ENCODE measurements around the gene PPP3CB. TPM values are rescaled to one million over a fixed set of nuclear protein-coding genes. Genes with fewer than 3 reads are reported as not detected.

Gene PPP3CB
- total RNA-seq, 4 donors from 2014 or later: 62.2 to 99.5 (median 77.8) TPM

DNA sequence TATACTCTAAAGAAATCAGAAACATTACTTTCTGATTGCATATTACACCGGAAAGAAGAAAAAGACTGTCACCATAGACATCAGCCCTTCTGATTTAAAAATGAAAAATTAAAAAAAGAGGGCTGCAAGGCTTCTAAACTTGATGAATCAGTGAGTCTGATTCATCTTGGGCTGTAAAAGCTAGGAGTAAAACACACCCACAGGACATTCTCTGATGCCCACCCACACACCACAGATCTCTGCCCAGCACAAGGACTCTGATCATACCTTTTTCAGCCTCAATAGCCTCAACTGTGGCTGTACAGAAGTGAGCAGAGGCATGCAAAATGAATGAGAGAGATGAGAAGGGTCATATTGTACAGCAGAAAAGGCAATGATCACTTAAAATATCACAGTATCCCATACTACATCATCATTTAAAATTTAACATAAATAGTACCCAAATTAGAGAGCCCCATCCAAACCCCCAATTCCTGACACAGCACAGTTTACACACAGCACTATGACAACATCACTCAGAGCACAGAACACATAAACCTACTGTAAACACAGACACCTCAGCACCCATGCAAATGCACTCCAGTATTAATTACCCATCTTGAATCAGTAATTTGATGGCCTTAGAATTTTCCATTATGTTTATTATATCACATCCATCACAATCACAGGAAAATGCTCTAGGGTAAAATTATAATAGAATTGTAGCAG is 56.1 kb downstream of the PPP3CB start:
- TF ChIP-seq, protein P1, sequence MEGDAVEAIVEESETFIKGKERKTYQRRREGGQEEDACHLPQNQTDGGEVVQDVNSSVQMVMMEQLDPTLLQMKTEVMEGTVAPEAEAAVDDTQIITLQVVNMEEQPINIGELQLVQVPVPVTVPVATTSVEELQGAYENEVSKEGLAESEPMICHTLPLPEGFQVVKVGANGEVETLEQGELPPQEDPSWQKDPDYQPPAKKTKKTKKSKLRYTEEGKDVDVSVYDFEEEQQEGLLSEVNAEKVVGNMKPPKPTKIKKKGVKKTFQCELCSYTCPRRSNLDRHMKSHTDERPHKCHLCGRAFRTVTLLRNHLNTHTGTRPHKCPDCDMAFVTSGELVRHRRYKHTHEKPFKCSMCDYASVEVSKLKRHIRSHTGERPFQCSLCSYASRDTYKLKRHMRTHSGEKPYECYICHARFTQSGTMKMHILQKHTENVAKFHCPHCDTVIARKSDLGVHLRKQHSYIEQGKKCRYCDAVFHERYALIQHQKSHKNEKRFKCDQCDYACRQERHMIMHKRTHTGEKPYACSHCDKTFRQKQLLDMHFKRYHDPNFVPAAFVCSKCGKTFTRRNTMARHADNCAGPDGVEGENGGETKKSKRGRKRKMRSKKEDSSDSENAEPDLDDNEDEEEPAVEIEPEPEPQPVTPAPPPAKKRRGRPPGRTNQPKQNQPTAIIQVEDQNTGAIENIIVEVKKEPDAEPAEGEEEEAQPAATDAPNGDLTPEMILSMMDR (IDR thresholded peaks at IDR 0.05; ENCODE audit: low read depth): no peak

GRCh38 chr10:73439055-73439454 is 56.8 kb downstream of the PPP3CB start:
- TF ChIP-seq, protein P1 (IDR thresholded peaks at IDR 0.05; ENCODE audit: low read depth): no peak

DNA sequence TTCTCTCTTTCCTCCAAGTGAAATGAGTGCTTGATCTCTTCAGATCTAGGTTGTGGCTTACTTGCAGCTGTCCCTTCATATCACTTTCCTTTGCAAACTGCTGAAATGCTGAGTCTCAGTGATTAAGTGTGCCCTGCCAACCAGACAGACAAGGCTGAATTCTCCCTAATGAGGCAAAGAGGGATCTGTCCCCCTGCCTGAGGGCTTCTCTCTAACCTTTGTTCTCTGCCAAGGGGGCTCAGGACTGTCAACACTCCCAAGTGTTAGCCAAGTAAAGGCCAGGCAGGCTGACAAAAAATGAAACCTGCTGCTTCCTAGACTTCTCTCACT is 62.3 kb downstream of the PPP3CB start, which contains the start of gene MSS51:
MSS51 (minus strand) TSS at position 24 of the 330 bp plus-strand sequence. CDS start 5,277 bp downstream, outside the sequence.
- TF ChIP-seq, protein P1 (IDR thresholded peaks at IDR 0.05; ENCODE audit: low read depth): no peak

GRCh38 chr10:73432646-73433537 is 62.9 kb downstream of the PPP3CB start:
- TF ChIP-seq, protein P1 (IDR thresholded peaks at IDR 0.05; ENCODE audit: low read depth): no peak

GRCh38 chr10:73426318-73426717 is 69.5 kb downstream of the PPP3CB start:
- TF ChIP-seq, protein P1 (IDR thresholded peaks at IDR 0.05; ENCODE audit: low read depth): no peak

- TF ChIP-seq, protein P1 (IDR thresholded peaks at IDR 0.05; ENCODE audit: low read depth): no peak
Observed at GRCh38 chr10:73424478-73424877, 71.3 kb downstream of the PPP3CB start.

DNA sequence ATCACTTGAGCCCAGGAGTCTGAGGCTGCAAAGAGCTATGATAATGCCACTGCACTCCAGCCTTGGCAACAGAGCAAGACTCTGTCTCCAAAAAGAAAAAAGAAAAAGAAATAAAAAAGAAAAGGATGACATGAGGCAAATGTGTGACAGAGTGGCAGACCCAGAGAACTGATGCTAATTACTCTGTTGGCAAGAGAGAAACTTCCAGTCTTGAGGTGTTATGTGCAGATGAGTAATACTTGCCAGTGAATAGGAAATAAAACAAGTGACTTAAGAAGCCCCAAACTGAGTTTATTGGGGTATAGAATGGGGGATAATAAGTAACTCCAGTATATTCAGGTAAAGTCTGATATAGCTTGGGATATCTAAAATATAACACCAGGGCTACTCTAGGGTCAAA is 72.5 kb downstream of the PPP3CB start:
- TF ChIP-seq, protein P1 (IDR thresholded peaks at IDR 0.05; ENCODE audit: low read depth): no peak
